Activated naive CD8-positive, alpha-beta T cell (primary cell): ENCODE measurements around the gene FOXF2.

ENCODE experiments used
- H3K27ac Mint-ChIP-seq: one replicate; pipeline ENCODE4 v1.8.0; 2021; ENCODE audit warnings: mixed read lengths
- H3K27me3 Mint-ChIP-seq: one replicate; pipeline ENCODE4 v1.8.0; 2021; ENCODE audit warnings: mixed read lengths
- H3K36me3 Mint-ChIP-seq: one replicate; pipeline ENCODE4 v1.8.0; 2021; ENCODE audit warnings: mixed read lengths
- H3K4me1 Mint-ChIP-seq: one replicate; pipeline ENCODE4 v1.8.0; 2021; ENCODE audit warnings: low read depth, mixed read lengths
- H3K4me3 Mint-ChIP-seq: one replicate; pipeline ENCODE4 v1.8.0; 2021; ENCODE audit warnings: mild to moderate bottlenecking, mixed read lengths
- H3K9me3 Mint-ChIP-seq: one replicate; pipeline ENCODE4 v1.8.0; 2021; ENCODE audit warnings: low read depth, mixed read lengths

Gene FOXF2

GRCh38 chr6:1435806-1436205 is 46.4 kb downstream of the FOXF2 start:
- no peaks in the 10 kb centered on the region for H3K9me3 Mint-ChIP-seq
- no peaks in the 10 kb centered on the region for H3K4me1 Mint-ChIP-seq
- no peak overlapping the region for H3K4me3 Mint-ChIP-seq
- H3K36me3 Mint-ChIP-seq, result no peaks in the 10 kb centered on the region
- no peak overlapping the region for H3K27ac Mint-ChIP-seq
- peaks cover 21% of the 10 kb centered on the region for H3K27me3 Mint-ChIP-seq

GRCh38 chr6:1436334-1437306 is 47.2 kb downstream of the FOXF2 start:
- Mint-ChIP-seq H3K27ac (no peak overlapping the region), H3K9me3 (no peaks in the 10 kb centered on the region), H3K4me1 (no peaks in the 10 kb centered on the region), H3K4me3 (no peak overlapping the region), H3K27me3 (peaks cover 23% of the 10 kb centered on the region), H3K36me3 (no peaks in the 10 kb centered on the region)

- Mint-ChIP-seq H3K9me3 (no peaks in the 10 kb centered on the region), H3K36me3 (no peaks in the 10 kb centered on the region), H3K27me3 (peaks cover 23% of the 10 kb centered on the region), H3K4me1 (no peaks in the 10 kb centered on the region), H3K27ac (no peak overlapping the region), H3K4me3 (no peak overlapping the region)
Observed at GRCh38 chr6:1437553-1438406, 48.4 kb downstream of the FOXF2 start.

- Mint-ChIP-seq H3K4me3 (no peak overlapping the region), H3K27ac (no peak overlapping the region), H3K4me1 (no peaks in the 10 kb centered on the region), H3K36me3 (no peaks in the 10 kb centered on the region), H3K9me3 (no peaks in the 10 kb centered on the region), H3K27me3 (peaks cover 23% of the 10 kb centered on the region)
Observed at GRCh38 chr6:1438471-1438881, 49.1 kb downstream of the FOXF2 start.

GRCh38 chr6:1439349-1439748 is 50.0 kb downstream of the FOXF2 start:
- Mint-ChIP-seq H3K27me3 (peaks cover 23% of the 10 kb centered on the region), H3K4me1 (no peaks in the 10 kb centered on the region)

GRCh38 chr6:1442929-1443328 is 53.6 kb downstream of the FOXF2 start:
- Mint-ChIP-seq H3K4me3 (no peak overlapping the region), H3K27ac (no peak overlapping the region), H3K27me3 (peaks cover 12% of the 10 kb centered on the region), H3K36me3 (no peaks in the 10 kb centered on the region), H3K4me1 (no peaks in the 10 kb centered on the region), H3K9me3 (no peaks in the 10 kb centered on the region)

More at GRCh38 chr6:1439349-1439748, 50.0 kb downstream of the FOXF2 start:
- Mint-ChIP-seq H3K27ac (no peak overlapping the region), H3K36me3 (no peaks in the 10 kb centered on the region), H3K9me3 (no peaks in the 10 kb centered on the region), H3K4me3 (no peak overlapping the region)
